Activated naive CD4-positive, alpha-beta T cell treated with anti-CD3 and anti-CD28 coated beads, Interleukin-2, amount 50 U/mL, for 16 hours (primary cell): ENCODE results near the gene POLA1.
"Not testable (repeated sequence)": the region's sequence is repeated elsewhere in the genome, so short reads cannot be mapped to it uniquely, and the experiment has no call there.

Experiments
- DNase-seq: peaks from one replicate; pipeline ENCODE4 v3.0.0-alpha.2; 2020

POLA1 gene

GRCh38 chrX:24819807-24820206 is 126.1 kb downstream of the POLA1 start:
- DNase-seq, result not testable (repeated sequence)

GRCh38 chrX:24828147-24828546 is 134.4 kb downstream of the POLA1 start:
- DNase-seq, result no peak

GRCh38 chrX:24828600-24828999 is 134.9 kb downstream of the POLA1 start:
- no peak for DNase-seq

GRCh38 chrX:24833695-24834094 is 140.0 kb downstream of the POLA1 start:
- DNase-seq, result no peak

GRCh38 chrX:24837966-24838365 is 144.2 kb downstream of the POLA1 start:
- no peak for DNase-seq

- DNase-seq, result no peak
Observed at GRCh38 chrX:24838629-24839028, 144.9 kb downstream of the POLA1 start.

GRCh38 chrX:24839331-24839730 is 145.6 kb downstream of the POLA1 start:
- DNase-seq, result no peak

GRCh38 chrX:24842486-24842885 is 148.8 kb downstream of the POLA1 start:
- no peak for DNase-seq

GRCh38 chrX:24846550-24847150 is 152.9 kb downstream of the POLA1 start:
- no peak for DNase-seq

GRCh38 chrX:24851289-24851688 is 157.6 kb downstream of the POLA1 start:
- no peak for DNase-seq

- no peak for DNase-seq
Observed at GRCh38 chrX:24851780-24852179, 158.1 kb downstream of the POLA1 start.

GRCh38 chrX:24858004-24858746 is 164.5 kb downstream of the POLA1 start:
- DNase-seq, result no peak

- DNase-seq, result no peak
Observed at GRCh38 chrX:24859211-24859841, 165.6 kb downstream of the POLA1 start.

- DNase-seq, result no peak
Observed at GRCh38 chrX:24860140-24860539, 166.4 kb downstream of the POLA1 start.

- no peak for DNase-seq
Observed at GRCh38 chrX:24862343-24862742, 168.6 kb downstream of the POLA1 start.

GRCh38 chrX:24863779-24864178 is 170.1 kb downstream of the POLA1 start:
- not testable (repeated sequence) for DNase-seq

GRCh38 chrX:24870143-24870542 is 176.4 kb downstream of the POLA1 start:
- DNase-seq, result no peak

GRCh38 chrX:24874604-24875247 is 181.0 kb downstream of the POLA1 start:
- no peak for DNase-seq

- no peak for DNase-seq
Observed at GRCh38 chrX:24876530-24877287, 183.0 kb downstream of the POLA1 start.

GRCh38 chrX:24877288-24877664 is 183.6 kb downstream of the POLA1 start:
- no peak for DNase-seq

GRCh38 chrX:24877854-24878650 is 184.3 kb downstream of the POLA1 start:
- no peak for DNase-seq

- no peak for DNase-seq
Observed at GRCh38 chrX:24879679-24880078, 186.0 kb downstream of the POLA1 start.
